Activated naive CD8-positive, alpha-beta T cell treated with anti-CD3 and anti-CD28 coated beads, Interleukin-2, amount 10 ng/mL, durations not matched to agents 7 days and 5 days (primary cell): ENCODE results near the gene PHLDB1. TPM values are rescaled to one million over a fixed set of nuclear protein-coding genes. Genes with fewer than 3 reads are reported as not detected.
"Not testable (repeated sequence)": the region's sequence is repeated elsewhere in the genome, so short reads cannot be mapped to it uniquely, and the experiment has no call there.

Experiments
- ATAC-seq: fragments of 150-1000 bp; cut with Tn5 transposase; one replicate; pipeline ENCODE4 v1.10.0; 2021; ENCODE audit warnings: low read depth, moderate library complexity
- POLR2A ChIA-PET: fragments of 350-600 bp; sonication (Branson Sonifier 250); formaldehyde crosslinking; loops from one replicate; lab custom pipeline; 2021; ENCODE audit warnings: antibody characterized with exemption; lab: Charles Lee
- DNase-seq: peaks from one replicate; pipeline ENCODE4 v3.0.0; 2021
- H3K27ac Mint-ChIP-seq: one replicate; pipeline ENCODE4 v1.8.0; 2022; ENCODE audit warnings: mild to moderate bottlenecking, mixed read lengths
- H3K27me3 Mint-ChIP-seq: one replicate; pipeline ENCODE4 v1.8.0; 2022; ENCODE audit warnings: mild to moderate bottlenecking, moderate library complexity, mixed read lengths
- H3K36me3 Mint-ChIP-seq: one replicate; pipeline ENCODE4 v1.8.0; 2021; ENCODE audit warnings: mild to moderate bottlenecking, mixed read lengths
- H3K4me1 Mint-ChIP-seq: one replicate; pipeline ENCODE4 v1.8.0; 2021; ENCODE audit warnings: mixed read lengths
- H3K4me3 Mint-ChIP-seq: one replicate; pipeline ENCODE4 v1.8.0; 2022; ENCODE audit warnings: mild to moderate bottlenecking, moderate library complexity, mixed read lengths
- H3K9me3 Mint-ChIP-seq: one replicate; pipeline ENCODE4 v1.8.0; 2021; ENCODE audit warnings: mixed read lengths
- total RNA-seq, 2 experiments: library from RNA; stranded (reverse); gene quantifications; one replicate each; pipeline ENCODE4 v1.2.3, GENCODE V29; 2021

Gene PHLDB1
- total RNA-seq, 2 experiments from 2014 or later: 2.7 to 3.3 TPM

DNA sequence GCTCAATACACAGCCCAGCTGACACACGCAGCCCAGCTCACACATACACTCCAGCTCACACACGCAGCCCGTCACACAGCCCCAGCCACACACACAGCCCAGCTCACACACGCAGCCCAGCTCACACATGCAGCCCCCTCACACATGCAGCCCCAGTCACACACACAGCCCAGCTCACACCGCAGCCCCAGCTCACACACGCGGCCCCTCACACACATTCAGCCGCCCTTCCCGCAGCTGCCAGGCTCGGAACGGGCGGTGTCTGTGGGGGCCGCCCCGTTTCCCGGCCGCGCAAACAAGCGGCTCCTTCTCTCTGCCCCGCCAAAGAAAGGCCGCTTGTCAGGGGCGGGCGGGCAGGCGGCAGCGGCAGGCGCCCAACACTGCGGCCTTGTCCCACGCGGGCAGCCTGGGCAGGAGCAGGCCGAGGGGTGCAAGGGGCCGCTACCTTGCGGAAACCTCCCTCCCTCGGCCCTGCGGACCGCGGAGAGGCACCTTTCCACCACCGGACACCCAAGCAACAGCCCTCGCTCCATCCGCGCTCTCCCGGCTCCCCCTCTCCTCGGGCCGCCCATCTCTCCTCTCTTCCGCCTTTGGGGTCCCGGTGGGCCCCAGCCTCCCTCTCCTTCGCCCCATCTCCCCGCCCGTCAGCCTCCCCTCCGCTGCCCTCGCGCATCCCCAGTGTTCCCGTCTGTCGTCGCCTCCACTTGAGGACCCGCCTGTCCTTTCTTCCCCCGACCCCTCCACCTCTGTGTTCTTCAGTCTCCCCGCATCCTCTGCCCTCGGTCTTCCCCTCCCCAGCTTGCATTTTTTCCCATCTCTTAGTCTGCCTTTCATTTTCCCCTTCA is 2.2 kb downstream of the PHLDB1 start:
- H3K27me3 Mint-ChIP-seq: peaks cover 27% of the 10 kb centered on the region
- ATAC-seq: no peak

DNA sequence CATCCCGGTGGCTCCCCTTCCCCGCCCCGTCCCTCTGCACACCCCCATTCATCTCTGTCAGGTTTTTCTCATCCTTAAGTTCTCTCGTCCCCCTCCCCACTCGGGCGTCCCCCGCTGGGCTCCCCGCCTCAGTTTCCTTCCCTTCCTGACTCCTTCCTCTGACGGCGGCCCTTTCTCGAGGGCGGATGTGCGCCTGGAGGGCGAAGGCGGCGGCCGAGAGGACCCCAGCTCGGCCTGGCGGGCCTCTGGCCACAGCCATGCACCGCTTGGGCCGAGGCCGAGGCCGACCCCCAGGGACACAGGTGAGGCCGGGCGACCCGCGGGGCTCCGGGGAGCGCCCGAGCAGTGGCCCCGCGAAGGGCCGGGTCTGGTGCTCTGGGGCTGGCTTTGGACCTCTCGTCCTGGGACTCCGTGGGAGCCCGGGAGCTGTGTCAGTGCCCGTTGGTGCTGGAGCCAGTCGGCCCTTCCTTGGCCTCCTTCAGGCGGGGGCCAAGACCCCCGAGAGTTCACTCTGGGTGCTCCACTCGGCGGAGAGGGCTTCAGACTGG is 2.9 kb downstream of the PHLDB1 start:
- POLR2A ChIA-PET: interaction anchor here (1.9 kb wide), 1 partner anchor 38 kb away, joined by 4 read pairs; the partner anchor contains the start of gene ARCN1
- no peaks in the 10 kb centered on the region for H3K9me3 Mint-ChIP-seq
- H3K27ac Mint-ChIP-seq: peak overlapping the region; percentile 42
- H3K27me3 Mint-ChIP-seq: peaks cover 27% of the 10 kb centered on the region
- peak; percentile 55 for DNase-seq
- H3K36me3 Mint-ChIP-seq: peaks cover 1% of the 10 kb centered on the region
- peaks cover 24% of the 10 kb centered on the region for H3K4me1 Mint-ChIP-seq
- H3K4me3 Mint-ChIP-seq: peak overlapping the region; percentile 84
- ATAC-seq: no peak

More for the DNA sequence above, 2.2 kb downstream of the PHLDB1 start:
- POLR2A ChIA-PET: interaction anchor here (0.8 to 1.9 kb wide), 2 partner anchors 37 to 173 kb away, joined by 3 to 4 read pairs; partner anchors contain the start of genes ARCN1 and KMT2A
- Mint-ChIP-seq H3K4me1 (peaks cover 24% of the 10 kb centered on the region), H3K9me3 (no peaks in the 10 kb centered on the region), H3K36me3 (peaks cover 1% of the 10 kb centered on the region), H3K4me3 (peak overlapping the region; percentile 84), H3K27ac (peak overlapping the region; percentile 77)
- DNase-seq: peak; percentile 58

DNA sequence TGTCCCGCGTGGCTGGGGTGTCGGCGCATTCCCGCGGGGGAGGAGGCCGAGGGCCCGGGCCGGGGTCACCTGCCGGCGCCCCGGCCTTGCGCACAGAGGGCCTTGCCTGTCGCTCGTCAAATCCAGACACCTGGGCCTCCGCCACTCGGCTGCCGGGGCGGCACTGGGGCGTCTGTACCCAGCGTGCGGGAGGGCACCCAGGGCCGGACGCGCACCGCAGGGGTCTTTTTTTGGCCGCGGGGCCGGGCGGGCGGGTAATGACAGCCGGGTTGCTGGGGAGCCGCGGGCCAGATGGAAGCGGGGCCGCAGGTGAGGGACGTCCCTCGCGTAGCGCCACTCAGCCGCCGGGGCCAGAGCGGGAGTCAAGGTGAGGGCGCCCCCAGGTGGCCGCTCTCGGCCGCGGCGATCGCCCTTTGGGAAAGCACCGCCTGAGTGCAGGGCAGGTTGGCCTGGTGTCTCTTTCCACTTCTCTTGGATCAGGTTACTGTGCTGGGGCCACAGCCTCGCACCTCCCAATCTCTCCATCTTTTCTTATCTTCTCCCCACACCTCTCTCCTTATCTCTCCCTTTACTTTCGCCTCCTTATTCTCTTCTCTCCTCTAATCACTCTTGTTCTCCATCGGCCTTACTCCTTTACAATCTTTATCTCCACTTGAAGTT is 3.5 kb downstream of the PHLDB1 start:
- H3K4me1 Mint-ChIP-seq: peaks cover 24% of the 10 kb centered on the region
- peak overlapping the region; percentile 78 for H3K4me3 Mint-ChIP-seq
- peaks cover 27% of the 10 kb centered on the region for H3K27me3 Mint-ChIP-seq
- H3K27ac Mint-ChIP-seq: peak overlapping the region; percentile 8
- DNase-seq: peak; percentile 91
- no peaks in the 10 kb centered on the region for H3K9me3 Mint-ChIP-seq
- POLR2A ChIA-PET: interaction anchor here (1.9 kb wide), 1 partner anchor 39 kb away, joined by 4 read pairs; the partner anchor contains the start of gene ARCN1
- ATAC-seq: peak; percentile 69
- H3K36me3 Mint-ChIP-seq: peaks cover 1% of the 10 kb centered on the region

DNA sequence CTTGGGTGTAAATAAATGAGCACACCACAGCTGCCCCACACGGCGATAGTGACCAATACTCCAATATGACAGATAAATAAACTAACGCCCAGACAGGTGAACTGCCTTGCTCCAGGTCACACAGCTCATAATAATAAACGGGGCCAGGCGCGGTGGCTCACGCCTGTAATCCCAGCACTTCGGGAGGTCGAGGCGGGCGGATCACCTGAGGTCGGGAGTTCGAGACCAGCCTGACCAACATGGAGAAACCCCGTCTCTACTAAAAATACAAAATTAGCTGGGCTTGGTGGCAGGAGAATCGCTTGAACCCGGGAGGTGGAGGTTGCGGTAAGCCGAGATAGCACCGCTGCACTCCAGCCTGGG is 4.0 kb downstream of the PHLDB1 start:
- H3K36me3 Mint-ChIP-seq, H3K9me3 Mint-ChIP-seq, ATAC-seq, POLR2A ChIA-PET: not testable (repeated sequence)
- DNase-seq: peak; percentile 21
- Mint-ChIP-seq H3K4me1 (peaks cover 24% of the 10 kb centered on the region), H3K27ac (peak overlapping the region; percentile 8), H3K27me3 (peaks cover 24% of the 10 kb centered on the region), H3K4me3 (peak overlapping the region; percentile 78)

DNA sequence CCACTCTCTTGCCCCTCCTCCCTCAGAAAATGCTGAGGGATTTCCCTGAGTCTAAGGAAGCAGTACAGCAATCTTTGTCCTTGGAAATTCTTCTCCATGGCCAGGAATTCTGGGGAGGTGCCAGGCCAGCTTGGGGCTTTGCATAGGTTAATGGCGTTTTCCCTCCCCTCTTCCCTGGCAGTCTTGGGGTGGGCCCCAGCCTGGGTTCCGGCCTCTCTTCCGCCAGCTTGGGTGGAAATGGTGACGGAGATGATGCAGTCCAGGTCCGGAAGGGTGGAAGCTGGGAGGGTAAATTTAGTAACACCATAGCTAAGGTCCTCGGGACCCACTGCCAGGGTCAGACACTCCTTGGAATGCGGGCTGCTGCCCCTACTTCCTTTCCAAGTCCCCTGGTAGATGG is 5.0 kb downstream of the PHLDB1 start:
- Mint-ChIP-seq H3K9me3 (no peaks in the 10 kb centered on the region), H3K36me3 (peaks cover 1% of the 10 kb centered on the region), H3K27me3 (peaks cover 19% of the 10 kb centered on the region), H3K4me3 (no peak overlapping the region), H3K4me1 (peaks cover 19% of the 10 kb centered on the region), H3K27ac (no peak overlapping the region)
- ATAC-seq: no peak
- POLR2A ChIA-PET: interaction anchor here (1.1 kb wide), 1 partner anchor 10 kb away, joined by 3 read pairs; no protein-coding TSS in a partner anchor
- no peak for DNase-seq

DNA sequence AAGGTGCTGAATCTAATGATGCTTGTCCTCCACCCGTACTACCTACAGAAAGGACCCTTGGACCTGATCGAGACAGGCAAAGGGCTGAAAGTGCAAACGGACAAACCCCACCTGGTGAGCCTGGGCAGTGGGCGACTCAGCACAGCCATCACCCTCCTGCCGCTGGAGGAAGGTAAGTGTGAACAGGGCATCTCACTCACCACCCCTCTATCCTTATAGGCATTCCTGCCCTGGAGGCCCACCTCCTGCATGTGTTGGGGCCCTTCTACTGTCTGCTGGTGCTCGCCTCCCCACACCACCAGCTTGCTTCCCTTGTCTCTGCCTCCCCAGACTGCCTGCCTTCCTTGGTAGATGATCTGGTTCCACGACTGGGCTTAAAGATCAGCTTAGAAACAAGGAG is 7.1 kb downstream of the PHLDB1 start:
- H3K4me1 Mint-ChIP-seq: peaks cover 9% of the 10 kb centered on the region
- POLR2A ChIA-PET: no interaction called here
- H3K27me3 Mint-ChIP-seq: peaks cover 11% of the 10 kb centered on the region
- no peaks in the 10 kb centered on the region for H3K9me3 Mint-ChIP-seq
- ATAC-seq: no peak
- DNase-seq: peak; percentile 21
- H3K4me3 Mint-ChIP-seq: no peak overlapping the region
- no peak overlapping the region for H3K27ac Mint-ChIP-seq
- peaks cover 1% of the 10 kb centered on the region for H3K36me3 Mint-ChIP-seq

DNA sequence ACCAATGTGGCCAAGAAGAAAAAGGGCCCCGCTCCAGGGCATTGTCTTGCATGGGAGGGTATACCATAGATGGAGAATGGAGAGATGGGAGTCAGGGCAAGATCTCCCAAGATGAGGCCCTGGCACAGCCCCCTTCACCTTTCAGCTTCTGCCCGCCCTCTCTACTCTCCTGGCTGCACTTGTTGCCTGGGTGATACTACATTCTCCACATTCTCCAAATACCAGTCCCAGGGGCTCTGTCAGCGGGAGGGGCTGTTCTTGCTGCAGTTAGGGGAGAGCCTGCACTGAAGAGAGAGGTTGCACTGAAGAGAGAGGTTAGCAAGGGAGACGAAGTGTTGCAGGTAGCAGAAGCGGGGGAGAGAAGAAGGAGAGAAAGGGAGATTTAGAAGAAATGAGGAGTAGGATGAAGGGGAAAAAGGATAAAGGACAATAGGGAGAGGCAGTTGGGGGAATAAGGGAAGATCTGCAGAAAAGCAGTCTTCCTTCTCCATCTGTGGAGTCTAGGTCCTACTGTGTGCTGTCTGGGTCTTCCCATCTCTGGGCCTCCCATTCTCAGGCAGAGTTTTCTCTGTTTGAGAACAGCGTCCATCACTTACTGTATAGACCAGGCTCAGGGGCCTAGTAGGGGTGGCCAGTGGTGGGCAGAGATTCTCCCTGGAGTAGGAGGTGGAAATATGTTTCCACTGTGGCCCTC is 8.0 kb downstream of the PHLDB1 start:
- H3K9me3 Mint-ChIP-seq: no peaks in the 10 kb centered on the region
- peaks cover 6% of the 10 kb centered on the region for H3K4me1 Mint-ChIP-seq
- POLR2A ChIA-PET: no interaction called here
- DNase-seq (peak; percentile 8), ATAC-seq (no peak)
- no peak overlapping the region for H3K4me3 Mint-ChIP-seq
- H3K27ac Mint-ChIP-seq: no peak overlapping the region
- H3K36me3 Mint-ChIP-seq: peaks cover 1% of the 10 kb centered on the region
- H3K27me3 Mint-ChIP-seq: peaks cover 7% of the 10 kb centered on the region

DNA sequence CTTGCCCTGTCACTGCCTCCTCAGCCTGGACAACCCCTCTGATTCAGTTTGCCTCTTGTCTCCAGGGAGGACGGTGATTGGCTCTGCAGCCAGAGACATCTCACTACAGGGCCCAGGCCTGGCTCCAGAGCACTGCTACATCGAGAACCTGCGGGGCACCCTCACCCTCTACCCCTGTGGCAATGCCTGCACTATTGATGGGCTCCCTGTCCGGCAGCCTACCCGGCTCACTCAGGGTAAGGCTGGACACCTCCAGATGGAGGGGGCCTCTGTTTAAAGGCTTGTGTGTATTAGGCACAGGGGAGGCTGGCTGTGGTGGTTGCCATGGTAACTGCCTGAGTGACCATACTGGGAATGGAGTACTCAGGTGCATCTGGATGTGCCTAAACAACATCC is 8.6 kb downstream of the PHLDB1 start:
- H3K27ac Mint-ChIP-seq: no peak overlapping the region
- peaks cover 11% of the 10 kb centered on the region for H3K27me3 Mint-ChIP-seq
- ATAC-seq (no peak), DNase-seq (peak; percentile 22)
- peaks cover 1% of the 10 kb centered on the region for H3K36me3 Mint-ChIP-seq
- H3K9me3 Mint-ChIP-seq: no peaks in the 10 kb centered on the region
- H3K4me3 Mint-ChIP-seq: no peak overlapping the region
- peaks cover 8% of the 10 kb centered on the region for H3K4me1 Mint-ChIP-seq
- POLR2A ChIA-PET: no interaction called here

DNA sequence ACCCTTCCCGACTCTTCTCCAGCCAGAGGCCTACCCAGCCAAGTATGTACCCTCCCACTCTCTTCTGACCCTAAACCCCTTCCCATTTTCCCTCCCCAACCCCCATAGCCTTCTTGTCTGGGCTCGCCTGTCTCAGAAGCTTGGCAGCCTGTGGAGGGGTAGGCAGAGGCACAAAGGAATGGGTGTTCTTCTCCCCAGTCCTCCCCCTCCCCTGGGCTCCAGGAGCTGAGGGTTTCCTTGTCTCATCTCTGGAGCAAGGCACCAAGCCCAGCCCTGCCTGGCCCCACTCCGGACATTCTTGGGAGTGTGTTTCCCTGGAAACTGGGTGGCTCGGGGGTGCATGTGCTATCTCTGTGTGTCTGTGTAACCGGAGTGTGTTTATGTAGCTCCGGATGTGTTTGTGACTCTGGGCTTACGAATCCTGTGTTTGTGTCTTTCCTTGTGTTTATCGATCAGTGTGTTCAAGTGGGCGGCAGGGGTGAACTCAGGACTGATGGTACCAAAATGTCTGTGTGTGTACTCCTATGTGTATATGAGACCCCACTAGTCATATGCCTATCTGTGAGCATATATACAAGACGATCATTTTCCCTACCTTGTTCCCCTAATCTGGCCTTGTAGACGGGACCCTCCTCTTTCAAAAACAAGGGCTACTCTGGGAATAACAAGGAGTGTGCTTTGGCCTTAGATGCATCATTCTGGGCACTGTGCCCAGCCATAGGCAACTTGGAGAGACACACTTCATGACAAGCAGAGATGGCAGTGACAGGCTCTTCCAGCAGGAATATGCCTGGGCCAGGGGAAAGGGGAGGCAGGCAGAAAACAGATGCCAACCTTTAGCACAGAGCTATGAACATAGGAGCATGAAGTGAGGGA is 10.9 kb downstream of the PHLDB1 start:
- DNase-seq: peak; percentile 21
- no peak for ATAC-seq
- Mint-ChIP-seq H3K4me1 (peaks cover 6% of the 10 kb centered on the region), H3K27ac (no peak overlapping the region), H3K9me3 (no peaks in the 10 kb centered on the region), H3K4me3 (no peak overlapping the region), H3K27me3 (peaks cover 18% of the 10 kb centered on the region), H3K36me3 (no peaks in the 10 kb centered on the region)
- POLR2A ChIA-PET: no interaction called here

DNA sequence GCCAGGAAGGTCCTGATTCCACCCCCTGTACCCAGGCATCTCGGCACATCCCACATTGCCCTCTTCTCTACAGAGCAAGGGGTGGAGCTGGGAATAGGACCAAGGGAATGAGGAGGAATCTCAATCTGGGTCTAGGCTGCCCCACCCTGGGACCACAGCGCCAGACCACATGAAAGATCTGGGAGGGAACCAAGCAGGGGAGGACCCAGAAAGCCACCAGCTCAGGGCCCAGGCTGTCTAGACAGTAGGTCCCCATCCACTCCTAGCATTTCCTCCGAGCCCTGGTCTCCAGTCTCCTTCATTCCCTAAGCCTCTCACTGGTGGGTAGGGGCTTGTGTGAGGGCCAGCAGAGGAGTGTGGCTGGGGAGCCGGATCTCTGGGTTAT is 11.6 kb downstream of the PHLDB1 start:
- H3K27ac Mint-ChIP-seq: no peak overlapping the region
- no peaks in the 10 kb centered on the region for H3K9me3 Mint-ChIP-seq
- peaks cover 6% of the 10 kb centered on the region for H3K4me1 Mint-ChIP-seq
- POLR2A ChIA-PET: no interaction called here
- H3K36me3 Mint-ChIP-seq: no peaks in the 10 kb centered on the region
- H3K4me3 Mint-ChIP-seq: no peak overlapping the region
- DNase-seq (peak; percentile 21), ATAC-seq (no peak)
- H3K27me3 Mint-ChIP-seq: peaks cover 18% of the 10 kb centered on the region

DNA sequence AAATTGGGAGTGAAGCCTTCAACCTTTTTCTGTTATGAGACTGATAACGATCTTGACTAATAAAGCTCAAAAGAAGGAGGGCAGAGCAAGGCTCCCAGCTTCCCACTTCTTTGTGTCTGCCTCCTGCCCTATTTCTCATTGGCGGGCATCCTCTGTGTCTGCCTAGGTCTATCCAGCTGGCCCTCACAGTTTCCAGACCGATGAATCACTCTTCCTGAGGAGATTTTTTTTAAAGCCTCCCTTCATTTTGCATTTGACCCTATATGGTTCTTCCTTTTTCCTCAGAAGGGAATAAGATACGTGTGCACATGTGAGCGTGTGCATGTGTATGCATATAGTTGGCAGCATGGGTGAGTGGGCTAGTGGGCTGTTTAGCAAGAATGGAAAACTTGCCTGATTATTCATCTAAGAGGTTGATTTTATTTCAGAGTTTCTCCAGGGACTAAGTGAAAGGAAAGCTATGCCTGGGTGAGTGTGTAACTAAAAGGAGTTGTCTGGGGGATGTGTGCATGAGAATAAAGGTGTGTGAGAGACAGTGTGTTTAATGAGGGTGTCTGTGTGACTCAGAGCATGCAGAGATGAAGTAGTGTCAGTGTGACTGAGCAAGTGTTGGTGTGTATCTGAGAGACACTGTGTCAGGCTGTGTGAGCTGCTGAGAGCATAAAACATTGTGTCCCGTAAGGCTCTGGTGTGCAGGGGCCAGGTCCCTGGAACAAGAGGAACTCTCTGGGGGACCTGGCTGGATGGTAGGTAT is 12.2 kb downstream of the PHLDB1 start:
- Mint-ChIP-seq H3K36me3 (no peaks in the 10 kb centered on the region), H3K9me3 (no peaks in the 10 kb centered on the region), H3K4me3 (no peak overlapping the region), H3K27ac (no peak overlapping the region), H3K4me1 (peaks cover 6% of the 10 kb centered on the region), H3K27me3 (peaks cover 18% of the 10 kb centered on the region)
- peak; percentile 8 for DNase-seq
- ATAC-seq: no peak
- POLR2A ChIA-PET: no interaction called here
